SK-N-SH (cell line): ENCODE data around the gene MGRN1. TPM values are rescaled to one million over a fixed set of nuclear protein-coding genes. Genes with fewer than 3 reads are reported as not detected.

ENCODE experiments used
- CTCF ChIA-PET: fragments of 300-600, 350-600 bp; formaldehyde crosslinking; extraction: SDS; loops from one replicate; lab custom pipeline; 2021; lab: Yijun Ruan, JAX
- POLR2A ChIA-PET: fragments of 350-600 bp; sonication (Branson Sonifier 250); formaldehyde crosslinking; extraction: SDS; loops from one replicate; lab custom pipeline; 2020; ENCODE audit warnings: antibody characterized with exemption, inconsistent platforms; lab: Yijun Ruan, JAX
- DNase-seq: peaks from one replicate; pipeline ENCODE4 v3.0.0; 2012
- H2AFZ ChIP-seq: fragments of 200-600 bp; sonication (generic); 2 replicates; pipeline ENCODE4 v1.8.1; 2016; ENCODE audit warnings: antibody characterized with exemption, mild to moderate bottlenecking, low read depth
- H3F3A ChIP-seq: fragments of 200-600 bp; sonication (generic); replicated peaks from 2 replicates; pipeline ENCODE3; 2016; ENCODE audit warnings: antibody characterized with exemption, mild to moderate bottlenecking; ENCODE audit not compliant: insufficient read depth
- H3K27ac ChIP-seq, 2 experiments: fragments of 200-500 bp in 1 of 2; fragments of 200-600 bp in 1 of 2; sonication (Bioruptor generic) in 1 of 2; sonication (generic), shearing (Covaris generic) in 1 of 2; 2 replicates each; pipeline versions ENCODE4 v1.5.1 to v1.6.1; 2014 to 2016; ENCODE audit warnings: low read depth in 2 of 2, inconsistent platforms in 1 of 2, low read length in 1 of 2, mild to moderate bottlenecking in 1 of 2, mixed read lengths in 1 of 2
- H3K27me3 ChIP-seq: fragments of 200-600 bp; sonication (generic), shearing (Covaris generic); 2 replicates; pipeline ENCODE4 v1.6.1; 2016; ENCODE audit warnings: mixed run types; ENCODE audit not compliant: insufficient read depth
- H3K36me3 ChIP-seq, 2 experiments: fragments of 200-500 bp in 1 of 2; fragments of 200-600 bp in 1 of 2; sonication (Bioruptor generic) in 1 of 2; sonication (generic) in 1 of 2; replicated peaks in 1 of 2; 2 replicates each; pipeline versions ENCODE3 to v1.5.1; 2014 to 2016; ENCODE audit warnings: low read length in 1 of 2, mild to moderate bottlenecking in 1 of 2; ENCODE audit not compliant: insufficient read depth in 2 of 2, control insufficient read depth in 1 of 2
- H3K4me1 ChIP-seq, 2 experiments: fragments of 200-500 bp in 1 of 2; fragments of 200-600 bp in 1 of 2; sonication (Bioruptor generic) in 1 of 2; sonication (generic), shearing (Covaris generic) in 1 of 2; 2 replicates each; pipeline versions ENCODE4 v1.5.1 to v1.6.1; 2014 to 2016; ENCODE audit warnings: low read depth in 1 of 2, low read length in 1 of 2, mixed run types in 1 of 2; ENCODE audit not compliant: insufficient read depth in 2 of 2, control insufficient read depth in 1 of 2
- H3K4me2 ChIP-seq: fragments of 200-600 bp; sonication (generic), shearing (Covaris generic); 2 replicates; pipeline ENCODE4 v1.6.1; 2017; ENCODE audit warnings: mixed run types
- H3K4me3 ChIP-seq, 2 experiments: fragments of 200-500 bp in 1 of 2; fragments of 200-600 bp in 1 of 2; sonication (Bioruptor generic) in 1 of 2; sonication (generic), shearing (Covaris generic) in 1 of 2; 2 replicates each; pipeline versions ENCODE4 v1.5.1 to v1.8.1; 2014 to 2016; ENCODE audit warnings: low read depth in 2 of 2, inconsistent platforms in 1 of 2, low read length in 1 of 2, mild to moderate bottlenecking in 1 of 2, mixed read lengths in 1 of 2, moderate library complexity in 1 of 2
- H3K79me2 ChIP-seq: fragments of 200-600 bp; sonication (generic); 2 replicates; pipeline ENCODE4 v1.8.1; 2017; ENCODE audit warnings: mild to moderate bottlenecking; ENCODE audit not compliant: insufficient read depth
- H3K9ac ChIP-seq: fragments of 200-600 bp; sonication (generic); 2 replicates; pipeline ENCODE4 v1.6.1; 2017; ENCODE audit warnings: mixed run types
- H3K9me2 ChIP-seq: fragments of 200-600 bp; sonication (generic); 2 replicates; pipeline ENCODE4 v1.6.1; 2017; ENCODE audit warnings: mixed run types
- H3K9me3 ChIP-seq: fragments of 200-600 bp; sonication (generic); 2 replicates; pipeline ENCODE4 v1.6.1; 2017; ENCODE audit warnings: mixed run types, mild to moderate bottlenecking, moderate library complexity
- H4K20me1 ChIP-seq: fragments of 200-600 bp; sonication (generic); 2 replicates; pipeline ENCODE4 v1.6.1; 2017; ENCODE audit warnings: mild to moderate bottlenecking, mixed run types; ENCODE audit not compliant: insufficient read depth
- CTCF ChIP-seq: fragments of 200-600 bp; sonication (generic); IDR thresholded peaks from 2 replicates; pipeline ENCODE4 v1.6.1; 2017; ENCODE audit warnings: antibody characterized with exemption, mild to moderate bottlenecking, moderate library complexity
- JUND ChIP-seq: IDR thresholded peaks from 2 replicates; pipeline ENCODE4 v1.4.0; 2012
- MAX ChIP-seq: IDR thresholded peaks from 2 replicates; pipeline ENCODE4 v1.4.0; 2012; ENCODE audit warnings: low read depth
- MEF2A ChIP-seq: IDR thresholded peaks from 2 replicates; pipeline ENCODE4 v1.4.0; 2012; ENCODE audit warnings: low read depth, borderline replicate concordance
- SMC3 ChIP-seq: IDR thresholded peaks from 2 replicates; pipeline ENCODE4 v1.6.1; 2012; ENCODE audit warnings: low read depth, low read length, improper control_type of control experiment
- TEAD4 ChIP-seq: IDR thresholded peaks from 2 replicates; pipeline ENCODE4 v1.4.0; 2012; ENCODE audit warnings: mild to moderate bottlenecking, borderline replicate concordance; ENCODE audit not compliant: insufficient read depth
- USF1 ChIP-seq: IDR thresholded peaks from 2 replicates; pipeline ENCODE4 v1.4.0; 2012; ENCODE audit warnings: low read depth, borderline replicate concordance
- ZBTB33 ChIP-seq: IDR thresholded peaks from 2 replicates; pipeline ENCODE4 v1.4.0; 2012; ENCODE audit warnings: low read depth, borderline replicate concordance
- WGBS: methylation state at CpG from one replicate; pipeline ENCODE4 v1.1.6; 2017; ENCODE audit warnings: low lambda C conversion rate; 5-methylcytosine and 5-hydroxymethylcytosine counted together
- polyA plus RNA-seq, 3 experiments: library from polyadenylated mRNA; depleted of rRNA; stranded (reverse); fragments of >200 nt; gene quantifications; 2 replicates each; pipeline ENCODE4 v1.2.3, GENCODE V29; 2012

Gene MGRN1
- polyA plus RNA-seq, 1 of the 3 experiments (the other 2 are of a cell fraction) = 13.3 TPM

- TF ChIP-seq JUND (no peak), TEAD4 (no peak), CTCF (no peak), MEF2A (no peak), USF1 (no peak), SMC3 (no peak), ZBTB33 (no peak)
Observed at GRCh38 chr16:4574919-4575705, 49.5 kb upstream of the MGRN1 start (continued).

- Histone ChIP-seq H3K9me2 (no peaks in the 10 kb centered on the region), H3K4me3 (no peak overlapping the region), H3K9ac (no peak overlapping the region), H2AFZ (no peak overlapping the region), H3K27ac (no peak overlapping the region), H3K27me3 (no peaks in the 10 kb centered on the region), H3F3A (no peaks in the 10 kb centered on the region), H3K4me2 (no peak overlapping the region), H4K20me1 (no peaks in the 10 kb centered on the region), H3K4me1 (no peaks in the 10 kb centered on the region), H3K79me2 (no peaks in the 10 kb centered on the region), H3K9me3 (no peaks in the 10 kb centered on the region), H3K36me3 (no peaks in the 10 kb centered on the region)
- no peak for DNase-seq
- TF ChIP-seq MEF2A (no peak), MAX (no peak), JUND (no peak)
- 87% methylated on average over 15 of the region's 15 CpGs for WGBS
- POLR2A ChIA-PET = no interaction called here
- CTCF ChIA-PET = interaction anchor here (0.7 to 3.4 kb wide), 3 partner anchors 9 to 69 kb away, joined by 3 to 17 read pairs (median 4); no protein-coding TSS in a partner anchor
Observed at GRCh38 chr16:4576008-4576407, 48.6 kb upstream of the MGRN1 start.
